Measurements from ENCODE around the gene NRXN3.

The NRXN3 gene

GRCh38 chr14:79137045-79137430 is 966.9 kb downstream of the NRXN3 start:
- DNase-seq (ENCODE audit: low read depth in 2 of 2), result no peak

GRCh38 chr14:79137836-79138235 is 967.7 kb downstream of the NRXN3 start:
- DNase-seq (ENCODE audit: low read depth in 2 of 2), result no peak

GRCh38 chr14:79144896-79145295 is 974.7 kb downstream of the NRXN3 start:
- DNase-seq (ENCODE audit: low read depth in 2 of 2), result no peak

GRCh38 chr14:79150226-79150625 is 980.1 kb downstream of the NRXN3 start:
- no peak for DNase-seq (ENCODE audit: low read depth in 2 of 2)

- no peak for DNase-seq (ENCODE audit: low read depth in 2 of 2)
These were observed 987.2 kb downstream of the NRXN3 start for GRCh38 chr14:79157369-79157768.

- DNase-seq (ENCODE audit: low read depth in 2 of 2), result no peak
These were observed 991.4 kb downstream of the NRXN3 start for GRCh38 chr14:79161571-79161970.

GRCh38 chr14:79162833-79163232 is 992.7 kb downstream of the NRXN3 start:
- no peak for DNase-seq (ENCODE audit: low read depth in 2 of 2)

GRCh38 chr14:79165471-79166090 is 995.4 kb downstream of the NRXN3 start:
- DNase-seq (ENCODE audit: low read depth in 2 of 2), result no peak

- no peak for DNase-seq (ENCODE audit: low read depth in 2 of 2)
These were observed 996.0 kb downstream of the NRXN3 start for GRCh38 chr14:79166171-79166570.

- no peak for DNase-seq (ENCODE audit: low read depth in 2 of 2)
These were observed 997.8 kb downstream of the NRXN3 start for GRCh38 chr14:79167957-79168356.

- DNase-seq (ENCODE audit: low read depth in 2 of 2), result no peak
These were observed 1005.5 kb downstream of the NRXN3 start for GRCh38 chr14:79175671-79176070.

GRCh38 chr14:79177106-79177505 is 1006.9 kb downstream of the NRXN3 start:
- no peak for DNase-seq (ENCODE audit: low read depth in 2 of 2)

- no peak for DNase-seq (ENCODE audit: low read depth in 2 of 2)
These were observed 1008.5 kb downstream of the NRXN3 start for GRCh38 chr14:79178719-79179118.

- DNase-seq (ENCODE audit: low read depth in 2 of 2), result no peak
These were observed 1009.8 kb downstream of the NRXN3 start for GRCh38 chr14:79179985-79180384.

- DNase-seq (ENCODE audit: low read depth in 2 of 2), result no peak
These were observed 1010.5 kb downstream of the NRXN3 start for GRCh38 chr14:79180656-79181055.

- DNase-seq (ENCODE audit: low read depth in 2 of 2), result no peak
These were observed 1016.4 kb downstream of the NRXN3 start for GRCh38 chr14:79186523-79186922.

- DNase-seq (ENCODE audit: low read depth in 2 of 2), result no peak
These were observed 1023.7 kb downstream of the NRXN3 start for GRCh38 chr14:79193689-79194477.

- DNase-seq (ENCODE audit: low read depth in 2 of 2), result no peak
These were observed 1026.0 kb downstream of the NRXN3 start for GRCh38 chr14:79196216-79196615.

GRCh38 chr14:79197516-79197915 is 1027.3 kb downstream of the NRXN3 start:
- no peak for DNase-seq (ENCODE audit: low read depth in 2 of 2)

- DNase-seq (ENCODE audit: low read depth in 2 of 2), result no peak
These were observed 1029.0 kb downstream of the NRXN3 start for GRCh38 chr14:79199217-79199616.

GRCh38 chr14:79201564-79202207 is 1031.5 kb downstream of the NRXN3 start:
- DNase-seq (ENCODE audit: low read depth in 2 of 2), result no peak

GRCh38 chr14:79204591-79204990 is 1034.4 kb downstream of the NRXN3 start:
- DNase-seq (ENCODE audit: low read depth in 2 of 2), result no peak

- no peak for DNase-seq (ENCODE audit: low read depth in 2 of 2)
These were observed 1039.2 kb downstream of the NRXN3 start for GRCh38 chr14:79209418-79209817.

All from stimulated activated CD8-positive, alpha-beta memory T cell treated with anti-CD3 and anti-CD28 coated beads, Interleukin-15, amount 100 ng/mL, for 4 hours (primary cell).